Gastroesophageal sphincter (tissue), 4 donors: ENCODE measurements around the gene BACH1. TPM values are rescaled to one million over a fixed set of nuclear protein-coding genes. Genes with fewer than 3 reads are reported as not detected.
"Not testable (repeated sequence)": the region's sequence is repeated elsewhere in the genome, so short reads cannot be mapped to it uniquely, and the experiment has no call there.

Experiments
- ATAC-seq: fragments of 150-250 bp; one replicate; pipeline ENCODE4 v1.9.1; 2016; ENCODE audit warnings: mild to moderate bottlenecking, moderate library complexity
- H3K27ac ChIP-seq, 4 donors: fragments of 200-600 bp; sonication (generic) in 3 of 4; 1 replicate in 3 of 4; 2 replicates in 1 of 4; pipeline ENCODE4 v1.5.1; 2016 to 2019
- H3K27me3 ChIP-seq: fragments of 200-600 bp; sonication (generic); one replicate; pipeline ENCODE4 v1.5.1; 2019
- H3K36me3 ChIP-seq, 2 donors: fragments of 200-600 bp; sonication (generic); one replicate each; pipeline ENCODE4 v1.5.1; 2019; ENCODE audit warnings: control low read depth in 1 of 2
- H3K4me1 ChIP-seq, 3 donors: fragments of 200-600 bp; sonication (generic); 1 replicate in 2 of 3; 2 replicates in 1 of 3; pipeline ENCODE4 v1.5.1; 2016 to 2019; ENCODE audit warnings: control low read depth in 2 of 3
- H3K4me3 ChIP-seq, 2 donors: fragments of 200-600 bp; sonication (generic); one replicate each; pipeline ENCODE4 v1.5.1; 2019; ENCODE audit warnings: mild to moderate bottlenecking in 1 of 2, moderate library complexity in 1 of 2
- H3K9me3 ChIP-seq, 3 donors: fragments of 200-600 bp; sonication (generic); one replicate each; pipeline ENCODE4 v1.5.1; 2017 to 2019; ENCODE audit warnings: control low read depth in 2 of 3
- EP300 ChIP-seq: sonication (generic); formaldehyde crosslinking; IDR thresholded peaks from one replicate; pipeline ENCODE4 v1.6.1; 2017; ENCODE audit warnings: antibody characterized with exemption, mild to moderate bottlenecking
- POLR2A ChIP-seq, 2 donors: fragments of 450-650 bp; IDR thresholded peaks; one replicate each; pipeline ENCODE4 v1.6.1; 2017; ENCODE audit warnings: antibody characterized with exemption in 2 of 2, mild to moderate bottlenecking in 2 of 2, moderate library complexity in 1 of 2
- POLR2AphosphoS5 ChIP-seq: sonication (generic); formaldehyde crosslinking; IDR thresholded peaks from one replicate; pipeline ENCODE4 v1.6.1; 2017; ENCODE audit warnings: antibody characterized with exemption
- whole genome bisulfite sequencing, 2 donors: methylation state at CpG; one replicate each; pipeline ENCODE4 v1.1.5; 2018; ENCODE audit warnings: low coverage in 1 of 2; 5-methylcytosine and 5-hydroxymethylcytosine counted together
- total RNA-seq, 4 donors: library from RNA; depleted of rRNA; stranded (reverse); fragments of >200 nt; gene quantifications; one replicate each; pipeline ENCODE4 v1.1.0, GENCODE V29; 2016
- TF ChIP-seq, protein P1 (sequence below), 4 experiments: fragments of 200-600 bp in 2 of 4; fragments of 450-650 bp in 2 of 4; sonication (generic) in 1 of 4; IDR thresholded peaks; one replicate each; pipeline ENCODE4 v1.5.1; 2017 to 2019; ENCODE audit warnings: antibody characterized with exemption in 4 of 4, mild to moderate bottlenecking in 2 of 4, moderate library complexity in 2 of 4

BACH1 gene
- total RNA-seq, 4 donors from 2014 or later: 43.6 to 60.9 (median 52.3) TPM

DNA sequence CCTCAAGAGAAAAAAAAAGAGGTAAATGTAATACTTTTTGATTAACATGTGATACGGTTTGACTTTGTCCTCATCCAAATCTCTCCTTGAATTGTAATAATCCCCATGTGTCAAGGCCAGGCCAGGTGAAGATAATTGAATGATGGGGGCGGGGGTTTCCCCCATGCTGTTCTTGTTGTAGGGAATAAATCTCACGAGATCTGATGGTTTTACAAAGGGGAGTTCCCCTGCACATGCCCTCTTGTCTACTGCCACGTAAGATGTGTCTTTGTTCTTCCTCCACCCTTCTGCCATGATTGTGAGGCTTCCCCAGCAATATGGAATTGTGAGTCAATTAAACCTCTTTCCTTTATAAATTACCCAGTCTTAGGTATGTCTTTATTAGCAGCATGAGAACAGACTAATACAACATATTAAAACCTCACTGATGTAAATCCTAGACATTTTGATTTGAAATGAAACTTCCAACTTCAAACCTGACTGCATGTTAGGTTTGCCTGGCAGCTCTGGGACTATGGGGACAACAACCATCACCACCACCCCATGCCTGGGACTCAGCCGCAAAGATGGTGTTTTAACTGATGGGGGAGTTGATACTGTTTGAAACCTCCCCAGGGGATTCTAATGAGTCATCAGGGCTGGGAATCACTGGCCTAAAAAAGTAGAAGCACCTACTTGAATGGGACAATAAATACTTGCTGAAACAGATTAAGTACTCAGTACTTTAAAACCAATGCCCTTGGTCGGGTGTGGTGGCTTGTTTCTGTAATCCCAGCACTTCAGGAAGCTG, 32.8 kb upstream of the BACH1 start:
- H3K27me3 ChIP-seq: no peaks in the 10 kb centered on the region
- no peak overlapping the region for H3K4me3 ChIP-seq
- no peak for ATAC-seq
- WGBS, 2 donors: 82 to 95% methylated on average over 5 to 6 of the region's 6 CpGs
- no peak overlapping the region for H3K27ac ChIP-seq
- H3K36me3 ChIP-seq: no peaks in the 10 kb centered on the region
- no peaks in the 10 kb centered on the region for H3K9me3 ChIP-seq
- TF ChIP-seq, protein P1, sequence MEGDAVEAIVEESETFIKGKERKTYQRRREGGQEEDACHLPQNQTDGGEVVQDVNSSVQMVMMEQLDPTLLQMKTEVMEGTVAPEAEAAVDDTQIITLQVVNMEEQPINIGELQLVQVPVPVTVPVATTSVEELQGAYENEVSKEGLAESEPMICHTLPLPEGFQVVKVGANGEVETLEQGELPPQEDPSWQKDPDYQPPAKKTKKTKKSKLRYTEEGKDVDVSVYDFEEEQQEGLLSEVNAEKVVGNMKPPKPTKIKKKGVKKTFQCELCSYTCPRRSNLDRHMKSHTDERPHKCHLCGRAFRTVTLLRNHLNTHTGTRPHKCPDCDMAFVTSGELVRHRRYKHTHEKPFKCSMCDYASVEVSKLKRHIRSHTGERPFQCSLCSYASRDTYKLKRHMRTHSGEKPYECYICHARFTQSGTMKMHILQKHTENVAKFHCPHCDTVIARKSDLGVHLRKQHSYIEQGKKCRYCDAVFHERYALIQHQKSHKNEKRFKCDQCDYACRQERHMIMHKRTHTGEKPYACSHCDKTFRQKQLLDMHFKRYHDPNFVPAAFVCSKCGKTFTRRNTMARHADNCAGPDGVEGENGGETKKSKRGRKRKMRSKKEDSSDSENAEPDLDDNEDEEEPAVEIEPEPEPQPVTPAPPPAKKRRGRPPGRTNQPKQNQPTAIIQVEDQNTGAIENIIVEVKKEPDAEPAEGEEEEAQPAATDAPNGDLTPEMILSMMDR (IDR thresholded peaks at IDR 0.05): no peak
- TF ChIP-seq EP300: no peak
- H3K4me1 ChIP-seq: no peaks in the 10 kb centered on the region

GRCh38 chr21:29267666-29268065, 31.1 kb upstream of the BACH1 start:
- ATAC-seq: no peak
- Histone ChIP-seq H3K27ac (no peak overlapping the region), H3K4me1 (no peaks in the 10 kb centered on the region), H3K36me3 (no peaks in the 10 kb centered on the region), H3K27me3 (no peaks in the 10 kb centered on the region), H3K9me3 (no peaks in the 10 kb centered on the region), H3K4me3 (no peak overlapping the region)
- TF ChIP-seq EP300 (no peak), POLR2A (IDR thresholded peaks at IDR 0.05) (no peak), POLR2AphosphoS5 (no peak)
- TF ChIP-seq, protein P1 (IDR thresholded peaks at IDR 0.05): no peak

GRCh38 chr21:29271927-29272333, 26.8 kb upstream of the BACH1 start:
- no peak for TF ChIP-seq POLR2A (IDR thresholded peaks at IDR 0.05)
- no peak for TF ChIP-seq EP300
- TF ChIP-seq POLR2AphosphoS5: no peak
- TF ChIP-seq, protein P1 (IDR thresholded peaks at IDR 0.05): no peak

GRCh38 chr21:29277442-29277841, 21.3 kb upstream of the BACH1 start:
- Histone ChIP-seq H3K4me1 (no peaks in the 10 kb centered on the region), H3K27me3 (no peaks in the 10 kb centered on the region), H3K36me3 (no peaks in the 10 kb centered on the region), H3K27ac (no peak overlapping the region), H3K9me3 (no peaks in the 10 kb centered on the region), H3K4me3 (no peak overlapping the region)
- ATAC-seq: no peak
- TF ChIP-seq, protein P1 (IDR thresholded peaks at IDR 0.05): no peak
- TF ChIP-seq POLR2A (IDR thresholded peaks at IDR 0.05) (no peak), POLR2AphosphoS5 (no peak), EP300 (no peak)

More at GRCh38 chr21:29271927-29272333, 26.8 kb upstream of the BACH1 start:
- H3K27me3 ChIP-seq: no peaks in the 10 kb centered on the region
- H3K9me3 ChIP-seq: no peaks in the 10 kb centered on the region
- no peak overlapping the region for H3K4me3 ChIP-seq
- no peak overlapping the region for H3K27ac ChIP-seq
- no peaks in the 10 kb centered on the region for H3K36me3 ChIP-seq
- no peaks in the 10 kb centered on the region for H3K4me1 ChIP-seq
- WGBS, 2 donors: 100% methylated on average over 5 of the region's 6 CpGs
- ATAC-seq: no peak

- Histone ChIP-seq H3K4me3 (no peak overlapping the region), H3K27me3 (no peaks in the 10 kb centered on the region), H3K4me1 (no peaks in the 10 kb centered on the region), H3K36me3 (no peaks in the 10 kb centered on the region), H3K9me3 (no peaks in the 10 kb centered on the region), H3K27ac (no peak overlapping the region)
- ATAC-seq: no peak
- TF ChIP-seq POLR2A (IDR thresholded peaks at IDR 0.05) (no peak), POLR2AphosphoS5 (no peak), EP300 (no peak)
- TF ChIP-seq, protein P1 (IDR thresholded peaks at IDR 0.05): no peak
Observed at GRCh38 chr21:29279558-29279957, 19.2 kb upstream of the BACH1 start.

DNA sequence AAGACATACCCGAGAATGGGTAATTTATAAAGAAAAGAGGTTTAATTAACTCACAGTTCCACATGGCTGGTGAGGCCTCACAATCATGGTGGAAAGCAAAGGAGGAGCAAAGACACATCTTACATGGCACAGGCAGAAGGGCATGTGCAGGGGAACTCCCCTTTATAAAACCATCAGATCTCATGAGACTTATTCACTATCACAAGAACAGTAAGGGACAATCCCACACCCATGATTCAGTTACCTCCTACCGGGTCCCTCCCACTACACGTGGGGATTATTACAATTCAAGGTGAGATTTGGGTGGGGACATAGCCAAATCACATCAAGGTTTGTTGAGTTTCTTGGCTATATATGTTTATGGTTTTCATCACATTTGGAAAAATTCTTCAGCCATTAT, 16.9 kb upstream of the BACH1 start:
- H3K36me3 ChIP-seq, H3K4me3 ChIP-seq, H3K9me3 ChIP-seq, H3K4me1 ChIP-seq, H3K27ac ChIP-seq, ATAC-seq, H3K27me3 ChIP-seq: not testable (repeated sequence)
- 50 to 75% methylated on average over 1 to 2 of the region's 3 CpGs for WGBS, 2 donors
